OCI-LY1 (cell line): ENCODE data around the gene EYS.

Source experiments
- CTCF ChIP-seq: fragments of 200-600 bp; sonication (generic), shearing (Covaris generic); IDR thresholded peaks from 2 replicates; pipeline ENCODE4 v1.5.1; 2017; ENCODE audit warnings: mild to moderate bottlenecking, antibody characterized with exemption, low read length, moderate library complexity, mixed read lengths
- EZH2 ChIP-seq: fragments of 200-600 bp; sonication (generic), shearing (Covaris generic); IDR thresholded peaks from 2 replicates; pipeline ENCODE4 v1.8.0; 2017; ENCODE audit warnings: borderline replicate concordance, mixed run types, mild to moderate bottlenecking, antibody characterized with exemption, low read length, moderate library complexity, mixed read lengths

DNA sequence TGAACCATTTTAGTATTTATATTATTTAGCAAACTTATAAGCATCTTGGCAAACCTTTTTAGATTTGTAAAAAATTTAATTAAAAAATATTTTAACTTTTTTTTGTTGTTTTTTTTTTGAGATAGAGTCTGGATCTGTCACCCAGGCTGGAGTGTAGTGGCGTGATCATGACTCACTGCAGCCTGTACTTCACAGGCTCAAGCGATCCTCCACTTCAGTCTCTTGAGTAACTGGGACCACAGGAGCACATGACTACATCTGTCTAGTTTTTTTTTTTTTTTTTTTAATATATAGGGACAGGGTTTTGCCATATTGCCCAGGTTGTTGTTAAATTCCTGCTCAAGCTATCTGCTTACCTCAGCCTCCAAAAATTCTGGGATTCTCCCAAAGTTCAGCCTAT is 161.1 kb downstream of the EYS start:
- TF ChIP-seq CTCF: no peak
- TF ChIP-seq EZH2: no peak
